ENCODE measurements around the gene ORMDL3. TPM values are rescaled to one million over a fixed set of nuclear protein-coding genes. Genes with fewer than 3 reads are reported as not detected.
"Not testable (repeated sequence)": the region's sequence is repeated elsewhere in the genome, so short reads cannot be mapped to it uniquely, and the experiment has no call there.

ORMDL3 gene
- polyA plus RNA-seq, 4 donors, result 84.0 to 115 (median 96.1) TPM

- no peak for DNase-seq (ENCODE audit: low read depth in 4 of 4, low spot score in 2 of 4)
These were observed 32.6 kb downstream of the ORMDL3 start for GRCh38 chr17:39894681-39895376.

DNA sequence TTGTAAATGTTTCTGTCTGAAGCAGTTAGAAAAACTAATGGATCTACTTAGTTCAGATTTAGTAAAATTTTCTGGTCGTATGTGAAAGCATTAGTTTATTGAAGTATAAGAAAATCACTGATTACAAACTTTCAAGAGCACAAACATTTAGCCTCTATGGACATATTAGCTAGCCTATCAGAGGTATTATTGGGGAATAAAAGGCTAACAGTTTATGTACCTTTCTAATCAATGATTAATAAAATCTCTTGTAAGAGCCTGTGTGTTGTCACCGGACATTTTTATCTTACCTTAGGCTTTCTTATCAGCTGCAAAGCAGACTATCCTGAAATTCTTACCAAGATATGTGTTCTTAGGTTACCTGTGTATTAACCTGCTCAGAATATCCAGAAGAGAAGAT, 38.2 kb downstream of the ORMDL3 start:
- no peak for DNase-seq (ENCODE audit: low read depth in 4 of 4, low spot score in 2 of 4)

- DNase-seq (ENCODE audit: low read depth in 4 of 4, low spot score in 2 of 4), result no peak
These were observed 40.3 kb downstream of the ORMDL3 start for GRCh38 chr17:39887078-39887477.

DNA sequence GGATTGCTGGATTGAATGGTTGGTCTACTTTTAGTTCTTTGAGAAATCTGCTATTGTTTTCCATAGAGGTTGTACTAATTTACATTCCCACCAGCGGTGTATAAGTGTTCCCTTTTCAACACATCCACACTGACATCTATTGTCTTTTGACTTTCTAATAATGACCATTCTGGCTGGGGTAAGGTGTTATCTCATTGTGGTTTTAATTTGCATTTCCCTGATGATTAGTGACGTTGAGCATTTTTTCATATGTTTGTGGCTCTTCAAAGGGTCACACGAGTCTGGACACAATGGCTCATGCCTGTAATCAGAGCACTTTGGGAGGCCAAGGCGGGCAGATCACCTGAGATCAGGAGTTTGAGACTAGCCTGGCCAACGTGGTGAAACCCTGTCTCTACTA, 41.3 kb downstream of the ORMDL3 start:
- DNase-seq (ENCODE audit: low read depth in 4 of 4, low spot score in 2 of 4), result not testable (repeated sequence)

DNA sequence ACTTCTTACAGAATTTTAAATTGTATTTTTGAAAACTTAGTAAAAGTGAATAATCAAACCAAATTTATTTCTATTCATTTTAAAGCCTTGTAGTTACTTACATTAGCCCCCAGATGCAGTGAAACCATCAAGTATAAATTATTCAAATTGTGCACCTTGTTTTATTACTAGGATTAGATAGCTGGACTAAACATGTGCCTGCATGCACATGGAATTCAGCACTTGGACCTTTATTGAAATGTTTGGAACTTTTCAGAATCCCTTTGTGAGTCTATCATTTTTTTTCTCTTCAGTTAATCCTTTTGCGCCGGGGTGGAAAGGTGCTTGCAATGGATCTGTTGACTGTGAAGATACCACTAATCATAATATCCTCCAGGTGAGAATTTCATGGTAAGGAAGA, 54.6 kb downstream of the ORMDL3 start:
- DNase-seq (ENCODE audit: low read depth in 4 of 4, low spot score in 2 of 4), result no peak

DNA sequence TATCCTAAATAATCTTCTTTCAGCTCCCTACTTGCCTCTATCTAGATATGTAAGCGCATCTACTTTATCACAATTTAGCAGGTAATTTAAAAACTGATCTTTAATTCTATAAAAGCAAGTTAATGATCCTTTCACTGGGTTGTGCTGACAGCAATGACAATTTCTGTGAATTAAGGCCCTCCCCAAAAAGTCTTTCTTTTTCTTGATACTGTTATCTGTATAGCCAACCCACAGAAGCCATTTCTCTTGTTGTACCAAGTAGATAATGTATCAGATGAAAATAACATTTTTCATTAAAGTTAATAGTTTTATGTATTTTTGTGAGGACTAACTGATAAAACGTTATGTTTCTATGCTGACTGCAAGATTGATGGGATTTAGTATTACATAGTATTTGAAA, 55.6 kb downstream of the ORMDL3 start:
- no peak for DNase-seq (ENCODE audit: low read depth in 4 of 4, low spot score in 2 of 4)

Other genes with a start within 250 kb of the ORMDL3 start
- 10 to 100 TPM; 36.7 to 48.7 (median 43.1) TPM for gene PGAP3, start 239.5 kb downstream of the ORMDL3 start, polyA plus RNA-seq (ENCODE audit: insufficient read length in 4 of 4)
- 100 to 1,000 TPM; 173 to 226 (median 187) TPM for gene ERBB2, start 227.5 kb downstream of the ORMDL3 start, polyA plus RNA-seq (ENCODE audit: insufficient read length in 4 of 4)
- gene MIEN1, start 197.1 kb downstream of the ORMDL3 start, polyA plus RNA-seq (ENCODE audit: insufficient read length in 4 of 4), result 10 to 100 TPM; 32.3 to 44.6 (median 36.6) TPM
- gene GRB7, start 189.7 kb downstream of the ORMDL3 start, polyA plus RNA-seq (ENCODE audit: insufficient read length in 4 of 4), result 10 to 100 TPM; 30.0 to 52.1 (median 37.1) TPM
- gene IKZF3, start 63.3 kb downstream of the ORMDL3 start, polyA plus RNA-seq (ENCODE audit: insufficient read length in 4 of 4), result under 1 TPM; 0.14 to 0.33 (median 0.25) TPM
- gene ZPBP2, start 59.4 kb downstream of the ORMDL3 start, polyA plus RNA-seq (ENCODE audit: insufficient read length in 4 of 4), result not detected
- gene GSDMB, start 9.0 kb downstream of the ORMDL3 start, polyA plus RNA-seq (ENCODE audit: insufficient read length in 4 of 4), result 10 to 100 TPM in 2 of 4 donors, 1 to 10 TPM in 2; 6.3 to 31.4 (median 19.2) TPM
- under 1 TPM in 1 of 4 donors, not detected in 3; 0.17 TPM for gene LRRC3C, start 131 bp upstream of the ORMDL3 start, polyA plus RNA-seq (ENCODE audit: insufficient read length in 4 of 4)
- gene GSDMA, start 35.4 kb upstream of the ORMDL3 start, polyA plus RNA-seq (ENCODE audit: insufficient read length in 4 of 4), result 1 to 10 TPM in 3 of 4 donors, under 1 TPM in 1; 0.49 to 3.6 (median 2.0) TPM
- 100 to 1,000 TPM; 103 to 127 (median 117) TPM for gene PSMD3, start 53.2 kb upstream of the ORMDL3 start, polyA plus RNA-seq (ENCODE audit: insufficient read length in 4 of 4)
- gene CSF3, start 87.8 kb upstream of the ORMDL3 start, polyA plus RNA-seq (ENCODE audit: insufficient read length in 4 of 4), result not detected
- 100 to 1,000 TPM in 2 of 4 donors, 10 to 100 TPM in 2; 83.3 to 152 (median 114) TPM for gene MED24, start 126.8 kb upstream of the ORMDL3 start, polyA plus RNA-seq (ENCODE audit: insufficient read length in 4 of 4)
- gene THRA, start 135.4 kb upstream of the ORMDL3 start, polyA plus RNA-seq (ENCODE audit: insufficient read length in 4 of 4), result 10 to 100 TPM; 44.5 to 61.0 (median 57.8) TPM
- 1 to 10 TPM; 3.7 to 4.7 (median 3.7) TPM for gene NR1D1, start 173.0 kb upstream of the ORMDL3 start, polyA plus RNA-seq (ENCODE audit: insufficient read length in 4 of 4)
- 100 to 1,000 TPM; 126 to 181 (median 166) TPM for gene MSL1, start 194.4 kb upstream of the ORMDL3 start, polyA plus RNA-seq (ENCODE audit: insufficient read length in 4 of 4)
- gene CASC3, start 212.9 kb upstream of the ORMDL3 start, polyA plus RNA-seq (ENCODE audit: insufficient read length in 4 of 4), result 100 to 1,000 TPM in 2 of 4 donors, 10 to 100 TPM in 2; 88.0 to 124 (median 101) TPM
- 10 to 100 TPM in 2 of 4 donors, 1 to 10 TPM in 2; 6.3 to 17.1 (median 11.3) TPM for gene RAPGEFL1, start 249.9 kb upstream of the ORMDL3 start, polyA plus RNA-seq (ENCODE audit: insufficient read length in 4 of 4)

Data from left renal cortex interstitium (tissue), 4 donors.